ENCODE data around the gene MAN1C1.
"Not testable (repeated sequence)": the region's sequence is repeated elsewhere in the genome, so short reads cannot be mapped to it uniquely, and the experiment has no call there.

MAN1C1 gene

GRCh38 chr1:25724201-25724600 lies 107.6 kb downstream of the MAN1C1 start:
- DNase-seq = no peak

GRCh38 chr1:25724966-25725365 lies 108.4 kb downstream of the MAN1C1 start:
- DNase-seq = no peak

DNA sequence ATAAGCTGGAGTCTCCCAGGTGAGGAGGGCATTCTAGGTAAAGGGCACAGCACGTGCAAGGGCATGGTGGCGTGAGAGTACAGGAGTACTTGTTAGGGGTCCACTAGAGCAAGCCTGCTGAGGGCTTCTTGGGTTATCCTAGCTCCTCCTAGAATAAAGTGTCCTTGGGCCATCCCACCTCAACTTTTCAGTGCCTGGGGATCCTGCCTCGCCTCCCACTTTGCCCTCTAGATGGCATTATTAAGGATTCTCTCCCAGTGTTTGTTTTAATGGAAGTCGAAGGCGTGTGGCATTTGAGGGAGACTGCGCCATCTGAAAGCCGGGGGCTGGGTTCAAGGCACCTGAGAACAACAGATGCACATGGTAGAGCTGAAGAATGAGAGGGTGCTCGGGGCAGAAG lies 108.9 kb downstream of the MAN1C1 start:
- DNase-seq = no peak

DNA sequence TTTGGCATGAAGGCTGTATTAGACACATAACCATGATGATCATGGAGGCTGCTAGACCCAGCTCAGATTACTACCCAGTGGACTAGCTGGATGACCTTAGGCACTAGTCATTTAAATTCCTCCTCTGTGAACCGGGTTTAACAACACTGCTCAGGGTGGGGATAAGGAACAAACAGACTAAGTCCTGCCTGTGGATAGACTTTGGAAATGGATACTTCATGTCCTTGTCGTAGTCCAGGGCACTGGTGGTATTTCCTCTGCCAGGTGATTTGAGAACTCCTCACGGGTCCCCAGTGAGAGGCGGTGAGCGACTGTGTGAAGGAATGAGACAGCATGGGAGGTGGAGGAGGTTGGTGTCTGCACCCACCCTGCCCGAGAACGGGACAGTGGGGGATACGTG lies 110.5 kb downstream of the MAN1C1 start:
- no peak for DNase-seq

DNA sequence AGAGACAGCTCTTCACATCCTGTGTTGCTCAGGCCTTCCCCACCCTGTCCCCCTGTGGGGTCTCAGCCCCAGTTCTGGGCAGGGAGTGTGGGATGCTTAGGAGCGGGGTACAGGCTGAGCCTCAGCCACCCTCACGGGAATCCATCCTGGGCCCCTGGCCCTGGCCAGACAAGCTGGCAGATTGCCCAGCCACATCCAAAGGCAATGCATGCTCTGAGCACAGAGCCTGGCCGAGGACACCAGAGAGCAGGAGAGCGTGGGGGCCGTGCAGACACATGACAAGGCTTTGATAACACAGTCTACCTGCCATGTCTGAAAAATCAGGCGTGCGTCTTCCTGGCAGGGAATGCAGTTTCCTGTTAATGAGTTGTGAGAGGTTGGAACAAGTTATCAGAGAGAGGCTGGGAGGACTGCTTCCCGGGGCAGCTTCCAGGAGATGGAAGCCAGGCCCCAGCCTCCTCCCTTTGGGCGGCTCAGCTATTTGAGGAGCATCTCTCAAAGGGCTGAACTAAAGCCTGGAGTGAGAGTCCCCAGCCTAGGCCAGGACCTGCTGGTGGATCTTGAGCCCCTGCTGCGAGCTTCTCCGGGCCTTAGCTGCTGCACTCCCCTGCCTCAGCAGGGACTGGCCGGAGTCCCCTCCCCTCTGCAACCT lies 111.2 kb downstream of the MAN1C1 start:
- no peak for DNase-seq

DNA sequence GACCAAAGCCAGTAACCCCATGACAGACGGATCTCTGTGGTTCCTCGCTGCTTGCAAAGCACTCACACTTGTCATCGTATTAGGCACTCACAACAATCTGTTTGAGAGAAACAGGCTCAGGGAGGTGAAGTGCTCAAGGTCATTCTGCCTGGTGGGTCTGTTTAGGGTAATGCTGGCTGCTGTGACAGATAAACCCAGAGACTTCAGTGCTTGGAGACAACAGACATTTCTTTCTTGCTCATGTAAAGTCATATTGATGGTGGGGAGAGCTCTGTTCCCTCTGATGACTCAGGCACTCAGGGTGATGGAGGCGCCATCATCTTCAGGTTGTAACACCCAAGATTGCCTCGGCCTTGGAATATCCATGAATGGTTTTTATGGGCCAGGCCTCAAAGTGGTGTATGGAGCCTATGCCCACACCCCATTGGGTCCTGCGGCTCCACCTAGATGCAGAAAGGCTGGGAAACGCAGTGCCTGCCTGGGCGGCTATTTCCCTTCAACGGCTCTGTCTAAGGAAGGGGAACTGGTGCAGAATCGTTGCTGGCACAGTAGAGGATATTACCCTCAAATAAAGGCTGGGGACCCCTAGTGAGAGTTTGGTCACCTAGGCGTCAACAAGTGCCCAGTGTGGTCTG lies 111.8 kb downstream of the MAN1C1 start:
- DNase-seq = no peak

GRCh38 chr1:25729045-25729444 lies 112.5 kb downstream of the MAN1C1 start:
- no peak for DNase-seq

GRCh38 chr1:25729790-25730644 lies 113.4 kb downstream of the MAN1C1 start:
- DNase-seq = no peak

- DNase-seq = no peak
These were observed 114.6 kb downstream of the MAN1C1 start for GRCh38 chr1:25731148-25731547.

GRCh38 chr1:25731626-25732370 lies 115.2 kb downstream of the MAN1C1 start:
- DNase-seq = no peak

DNA sequence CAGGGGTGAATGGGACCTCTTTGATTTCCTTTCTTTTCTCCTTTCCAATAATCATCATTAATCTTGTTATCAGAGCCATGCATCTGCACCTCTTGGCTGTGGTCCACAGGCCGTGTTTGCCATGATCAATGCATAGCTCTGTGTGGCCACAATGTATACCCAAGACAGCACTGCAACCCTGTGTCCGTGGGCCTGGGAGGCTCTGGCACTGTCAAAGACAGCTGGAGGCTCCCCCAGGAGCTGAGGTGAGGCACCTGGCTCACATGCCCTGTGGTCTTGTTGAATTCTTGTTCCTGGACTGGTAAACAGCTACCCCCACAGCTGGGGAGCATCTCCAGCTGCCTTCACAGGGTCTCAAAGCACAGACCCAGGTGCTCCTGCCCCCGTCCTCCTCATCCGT lies 116.2 kb downstream of the MAN1C1 start:
- DNase-seq = no peak

DNA sequence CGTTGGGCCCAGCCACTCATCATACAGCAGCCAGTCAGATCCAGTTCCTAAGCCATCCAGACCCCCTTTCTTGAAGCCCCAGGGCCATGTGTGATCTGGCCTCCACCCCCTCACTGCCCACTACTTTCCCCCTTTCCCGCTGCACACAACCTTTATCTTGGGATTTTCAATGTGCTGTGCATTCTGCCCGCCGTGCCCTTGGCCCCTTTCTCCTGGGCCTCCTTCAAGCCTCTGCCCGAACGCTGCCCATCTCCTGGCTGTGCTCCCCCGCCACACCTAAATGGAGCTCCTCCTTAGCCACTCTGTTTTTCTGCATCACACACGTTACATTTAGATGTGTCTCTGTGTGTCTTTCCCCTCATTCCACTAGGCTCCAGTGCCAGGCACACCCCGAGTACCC lies 116.7 kb downstream of the MAN1C1 start:
- DNase-seq = no peak

- not testable (repeated sequence) for DNase-seq
These were observed 118.4 kb downstream of the MAN1C1 start for GRCh38 chr1:25734991-25735390.

- no peak for DNase-seq
These were observed 119.5 kb downstream of the MAN1C1 start for GRCh38 chr1:25735956-25736529.

DNA sequence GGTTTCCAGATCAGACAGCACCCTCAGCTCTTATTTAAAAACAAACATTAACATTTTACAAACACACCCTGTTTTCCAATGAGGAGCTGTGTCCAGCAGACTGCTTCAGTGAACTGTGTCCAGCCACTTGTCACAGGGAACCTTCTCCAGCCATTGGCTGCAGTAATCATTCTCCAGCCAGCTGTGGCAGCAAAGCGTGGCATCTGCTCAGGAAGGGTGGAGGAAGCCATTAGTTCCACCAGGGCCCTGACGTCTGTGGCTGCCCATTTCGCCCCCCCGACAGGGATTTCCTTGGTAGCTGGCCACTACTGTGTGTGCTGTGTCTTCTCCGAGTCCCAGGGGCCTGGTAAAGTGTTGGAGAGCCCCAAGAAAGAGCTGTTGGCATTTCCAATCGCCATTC lies 120.5 kb downstream of the MAN1C1 start:
- DNase-seq = no peak

- DNase-seq = no peak
These were observed 121.9 kb downstream of the MAN1C1 start for GRCh38 chr1:25738499-25738898.

DNA sequence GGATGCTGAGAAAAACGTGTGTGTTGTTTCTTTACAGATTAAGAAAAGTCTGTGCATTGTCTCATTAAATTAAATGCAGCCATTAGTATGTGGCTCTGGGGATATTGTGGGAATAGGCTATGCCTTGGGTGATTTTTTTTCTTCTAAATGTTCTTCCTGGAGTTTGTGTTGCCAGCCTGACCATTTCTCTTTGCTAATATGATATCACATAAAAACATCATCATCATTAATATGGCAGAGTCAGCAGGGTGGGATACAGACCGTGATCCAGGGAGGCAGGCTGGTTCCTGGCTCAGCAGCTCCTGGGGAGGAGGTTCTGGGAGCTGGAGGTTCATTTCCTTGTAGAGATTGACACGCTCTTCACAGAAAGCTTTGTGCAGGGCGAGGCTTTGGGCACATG lies 122.8 kb downstream of the MAN1C1 start:
- no peak for DNase-seq

DNA sequence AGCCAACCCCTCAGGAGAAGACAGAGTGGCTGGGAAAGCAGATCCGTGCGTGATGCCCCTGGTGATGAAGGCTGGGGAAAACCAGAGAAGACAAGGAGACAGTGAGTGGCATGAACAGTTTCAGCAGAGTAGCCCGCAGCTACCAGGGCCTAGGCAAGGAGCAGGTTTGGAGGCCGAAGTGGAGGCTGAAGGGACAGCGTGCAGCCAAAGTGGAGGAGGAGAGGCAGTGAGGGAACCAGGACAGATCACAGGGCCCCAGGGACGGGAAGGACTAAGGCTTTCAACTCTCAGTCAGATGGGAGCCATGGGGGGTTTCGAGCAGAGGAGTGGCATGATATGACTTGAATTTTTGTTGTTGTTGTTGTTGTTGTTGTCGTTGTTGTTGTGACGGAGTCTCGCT lies 123.5 kb downstream of the MAN1C1 start:
- DNase-seq = no peak

DNA sequence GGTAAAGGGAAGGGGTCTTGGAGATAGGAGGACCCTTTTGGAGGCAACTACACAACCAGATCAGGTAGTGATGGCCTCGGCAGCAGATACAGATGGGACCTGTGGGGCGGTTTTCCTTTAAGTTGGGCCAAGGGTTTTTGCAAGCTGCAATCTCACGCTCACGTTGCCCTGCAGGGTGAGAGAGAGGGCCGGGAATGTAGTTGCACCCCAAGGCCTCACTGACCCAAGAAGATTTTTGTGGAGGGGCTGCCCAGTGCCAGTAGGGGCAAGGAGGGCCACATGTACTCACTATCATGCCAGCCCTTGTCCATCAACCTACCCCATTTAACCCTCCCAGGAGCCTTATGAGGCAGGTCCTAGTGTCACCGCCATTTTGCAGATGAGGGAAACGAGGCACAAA lies 125.7 kb downstream of the MAN1C1 start:
- DNase-seq = no peak

DNA sequence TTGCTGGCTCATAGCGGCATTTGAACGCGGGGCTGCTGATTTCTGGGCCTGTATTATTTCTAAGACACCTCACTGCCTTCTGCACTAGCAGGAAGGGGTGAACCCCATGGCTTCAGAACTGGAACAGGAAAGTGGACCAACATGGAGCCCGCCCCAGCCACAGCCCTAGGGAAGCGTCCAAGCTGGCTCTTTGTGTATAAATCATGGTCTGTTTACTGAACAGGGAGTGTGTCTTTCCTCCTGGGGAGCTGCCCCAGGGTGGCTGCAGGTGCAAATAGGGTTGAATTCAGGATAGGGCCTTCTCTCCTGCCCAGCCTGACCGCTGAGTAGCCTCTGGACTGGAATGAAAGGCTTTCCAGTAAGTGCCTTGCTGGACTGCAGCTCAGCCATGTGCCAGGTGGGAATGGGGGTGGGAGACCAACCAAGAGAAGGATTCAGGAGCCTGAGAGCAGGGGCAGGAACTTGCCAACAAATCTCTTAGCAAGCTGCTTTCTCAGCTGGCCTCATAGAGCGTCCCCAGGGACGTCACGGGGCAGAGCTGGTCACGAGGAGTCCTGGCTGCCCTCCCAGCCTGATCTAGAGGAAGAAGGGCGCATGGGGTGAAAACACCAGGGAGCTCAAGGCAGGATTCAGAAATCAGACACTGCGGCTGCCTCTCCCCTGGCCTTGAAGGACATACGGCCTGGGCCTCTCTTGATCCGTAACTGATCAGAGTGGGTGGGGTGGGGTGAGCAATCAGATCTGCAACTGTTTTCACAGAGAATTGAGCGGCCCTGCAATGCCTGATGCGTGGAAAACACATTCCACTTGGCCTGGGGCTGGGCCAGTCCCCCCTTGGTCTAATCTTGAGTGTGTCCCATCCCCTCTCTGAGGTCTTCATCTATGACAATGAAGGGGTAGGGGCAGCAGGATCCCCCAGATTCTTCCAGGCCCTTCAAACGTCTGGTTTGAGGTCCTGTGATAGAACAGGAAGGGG lies 126.9 kb downstream of the MAN1C1 start:
- DNase-seq = no peak

GRCh38 chr1:25744140-25744581 lies 127.6 kb downstream of the MAN1C1 start:
- no peak for DNase-seq

Data from activated T-cell treated with anti-CD3 and anti-CD28 coated beads, Interleukin-2, amount 50 U/mL, for 1 hour (primary cell).